G401.6 (cell line): ENCODE data around the gene DAD1.

ENCODE experiments used
- FAIRE-seq: peaks from 2 replicates; lab custom pipeline; 2012; peaks lifted over from hg19 to GRCh38; lab: Jason Lieb, UNC

DAD1 gene

GRCh38 chr14:22536853-22537338 is 52.1 kb downstream of the DAD1 start:
- no peak for FAIRE-seq

GRCh38 chr14:22535916-22536315 is 53.1 kb downstream of the DAD1 start:
- FAIRE-seq: no peak

GRCh38 chr14:22535126-22535525 is 53.9 kb downstream of the DAD1 start:
- no peak for FAIRE-seq

- no peak for FAIRE-seq
These were observed 54.5 kb downstream of the DAD1 start for GRCh38 chr14:22534547-22534946.

GRCh38 chr14:22533739-22534359 is 55.2 kb downstream of the DAD1 start:
- no peak for FAIRE-seq

- no peak for FAIRE-seq
These were observed 55.8 kb downstream of the DAD1 start for GRCh38 chr14:22533057-22533704.

GRCh38 chr14:22532345-22533056 is 56.5 kb downstream of the DAD1 start:
- no peak for FAIRE-seq

- no peak for FAIRE-seq
These were observed 57.3 kb downstream of the DAD1 start for GRCh38 chr14:22531451-22532344.

GRCh38 chr14:22530127-22530526 is 58.9 kb downstream of the DAD1 start:
- FAIRE-seq: no peak

- FAIRE-seq: no peak
These were observed 62.3 kb downstream of the DAD1 start for GRCh38 chr14:22526744-22527143.

- no peak for FAIRE-seq
These were observed 62.8 kb downstream of the DAD1 start for GRCh38 chr14:22526218-22526617.

- FAIRE-seq: no peak
These were observed 64.3 kb downstream of the DAD1 start for GRCh38 chr14:22524784-22525161.

- no peak for FAIRE-seq
These were observed 64.8 kb downstream of the DAD1 start for GRCh38 chr14:22524115-22524783.

GRCh38 chr14:22523283-22523682 is 65.7 kb downstream of the DAD1 start:
- no peak for FAIRE-seq

- FAIRE-seq: no peak
These were observed 66.5 kb downstream of the DAD1 start for GRCh38 chr14:22522466-22522957.

GRCh38 chr14:22521449-22522239 is 67.4 kb downstream of the DAD1 start:
- no peak for FAIRE-seq

- FAIRE-seq: no peak
These were observed 68.2 kb downstream of the DAD1 start for GRCh38 chr14:22520796-22521195.

- no peak for FAIRE-seq
These were observed 68.9 kb downstream of the DAD1 start for GRCh38 chr14:22519877-22520685.

- FAIRE-seq: no peak
These were observed 71.0 kb downstream of the DAD1 start for GRCh38 chr14:22518073-22518472.

- no peak for FAIRE-seq
These were observed 71.8 kb downstream of the DAD1 start for GRCh38 chr14:22517117-22517720.
